Nucleus accumbens (tissue), 56 donors: Measurements from ENCODE around the gene ZNF746.
A peak's percentile ranks its signal among the peaks of the same experiment; 100 is the strongest.
"Not testable (repeated sequence)": the region's sequence is repeated elsewhere in the genome, so short reads cannot be mapped to it uniquely, and the experiment has no call there.

Experiments
- DNase-seq, 56 donors: peaks; one replicate each; lab custom pipeline; 2025; lab: John Stamatoyannopoulos, UW

The ZNF746 gene

GRCh38 chr7:149460493-149461277 is 36.9 kb downstream of the ZNF746 start, which contains the start of gene ZNF777:
Gene ZNF777 (minus strand): TSS chr7:149461062. CDS start chr7:149456022, 5,040 bp downstream.
- DNase-seq = peak in 55 of 56 donors; percentile 17 to 88 (median 59)

GRCh38 chr7:149459540-149460452 is 37.8 kb downstream of the ZNF746 start:
- peak in 1 of 56 donors; percentile 19 for DNase-seq

DNA sequence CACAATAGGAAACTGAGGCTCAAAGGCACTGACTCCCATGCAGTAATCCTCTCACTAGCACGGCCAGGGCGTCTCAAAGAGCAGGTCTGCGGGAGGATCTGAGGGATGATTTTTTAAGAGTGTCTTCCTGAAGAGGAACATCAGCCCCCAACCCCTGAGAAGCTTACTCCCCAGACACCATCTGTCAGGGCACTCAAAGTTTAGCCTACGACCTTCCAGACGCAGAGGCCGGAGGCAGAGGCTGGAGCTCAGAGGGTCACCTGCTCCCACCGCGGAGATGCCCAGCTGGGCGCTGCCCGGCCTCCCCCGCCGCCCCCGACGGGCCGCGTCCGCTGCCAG is 38.4 kb downstream of the ZNF746 start:
- DNase-seq = no peak

DNA sequence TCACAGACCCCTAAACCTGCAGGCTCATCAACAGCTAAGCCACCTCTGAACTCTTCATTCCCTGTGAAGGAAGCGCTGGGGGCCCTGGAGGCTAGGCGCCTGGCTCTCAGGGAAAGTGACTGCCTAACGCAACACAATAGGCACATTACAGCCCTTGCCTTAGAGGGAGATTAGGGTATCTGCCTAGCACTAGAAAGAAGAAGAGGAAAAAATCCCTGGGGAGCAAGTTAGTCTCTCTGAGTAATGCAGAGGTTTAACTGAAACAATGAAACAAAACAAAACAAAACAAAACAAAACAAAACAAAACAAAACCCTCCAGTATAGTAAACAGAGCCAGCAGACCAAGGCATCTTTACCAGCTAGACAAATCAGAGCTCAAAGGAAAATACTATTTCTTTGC is 39.4 kb downstream of the ZNF746 start:
- no peak for DNase-seq

GRCh38 chr7:149457766-149458165 is 39.8 kb downstream of the ZNF746 start:
- DNase-seq = no peak

GRCh38 chr7:149456506-149457421 is 40.8 kb downstream of the ZNF746 start:
- no peak for DNase-seq

- no peak for DNase-seq
Observed at GRCh38 chr7:149455175-149455950, 42.2 kb downstream of the ZNF746 start.

DNA sequence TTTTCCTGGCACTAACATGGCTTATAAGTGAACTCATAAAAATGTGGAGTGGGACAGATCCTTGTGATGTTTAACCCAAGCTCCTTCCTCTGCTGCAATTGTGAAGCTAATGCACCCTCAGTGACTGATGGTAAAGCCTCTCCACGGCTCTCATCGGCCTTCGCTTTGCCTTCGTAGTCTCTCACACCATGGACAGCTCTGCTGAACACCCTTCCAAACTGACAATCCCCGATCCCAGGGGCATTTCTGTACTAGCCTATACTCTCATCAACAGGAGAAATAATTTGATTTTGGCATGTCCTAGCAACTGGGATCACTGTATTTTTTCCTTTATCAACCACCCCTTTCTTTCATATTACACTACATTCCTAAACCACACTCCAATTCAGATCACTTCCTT is 42.9 kb downstream of the ZNF746 start:
- DNase-seq = no peak

- DNase-seq = no peak
Observed at GRCh38 chr7:149454006-149454405, 43.6 kb downstream of the ZNF746 start.

GRCh38 chr7:149450821-149451220 is 46.8 kb downstream of the ZNF746 start:
- DNase-seq = no peak

GRCh38 chr7:149449897-149450296 is 47.7 kb downstream of the ZNF746 start:
- DNase-seq = no peak

GRCh38 chr7:149448961-149449360 is 48.6 kb downstream of the ZNF746 start:
- DNase-seq = no peak

DNA sequence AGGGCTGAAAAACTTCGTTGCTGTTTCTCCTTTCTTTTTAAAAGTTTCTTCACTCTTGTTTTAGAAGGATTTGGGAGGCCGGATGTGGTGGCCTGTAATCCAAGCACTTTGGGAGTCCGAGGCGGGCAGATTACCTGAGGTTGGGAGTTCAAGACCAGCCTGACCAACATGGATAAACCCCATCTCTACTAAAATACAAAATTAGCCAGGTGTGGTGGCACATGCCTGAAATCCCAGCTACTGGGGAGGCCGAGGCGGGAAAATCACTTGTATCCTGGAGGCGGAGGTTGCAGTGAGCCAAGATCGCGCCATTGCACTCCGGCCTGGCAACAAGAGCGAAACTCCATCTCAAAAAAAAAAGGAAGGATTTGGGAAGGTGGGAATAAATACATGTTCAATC is 51.6 kb downstream of the ZNF746 start:
- not testable (repeated sequence) for DNase-seq

DNA sequence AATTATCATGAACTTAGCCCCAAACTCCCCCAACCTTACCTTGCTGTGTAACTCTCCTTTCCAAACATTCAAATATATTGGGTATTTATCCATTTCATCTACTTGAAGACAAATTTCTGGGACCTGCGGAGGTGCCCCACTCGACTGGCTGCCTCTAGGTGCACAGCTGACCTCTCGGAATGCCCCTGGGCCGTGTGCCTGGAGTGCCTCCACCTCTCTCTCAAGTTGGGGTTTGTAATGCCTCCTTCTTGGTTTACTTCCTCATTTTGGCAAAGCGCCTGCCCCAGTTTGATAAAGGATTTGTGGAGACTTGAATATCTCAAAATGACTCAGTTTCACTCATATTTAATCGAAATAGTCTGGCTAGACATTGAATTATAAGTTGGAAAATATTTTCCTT is 53.3 kb downstream of the ZNF746 start:
- DNase-seq = no peak

DNA sequence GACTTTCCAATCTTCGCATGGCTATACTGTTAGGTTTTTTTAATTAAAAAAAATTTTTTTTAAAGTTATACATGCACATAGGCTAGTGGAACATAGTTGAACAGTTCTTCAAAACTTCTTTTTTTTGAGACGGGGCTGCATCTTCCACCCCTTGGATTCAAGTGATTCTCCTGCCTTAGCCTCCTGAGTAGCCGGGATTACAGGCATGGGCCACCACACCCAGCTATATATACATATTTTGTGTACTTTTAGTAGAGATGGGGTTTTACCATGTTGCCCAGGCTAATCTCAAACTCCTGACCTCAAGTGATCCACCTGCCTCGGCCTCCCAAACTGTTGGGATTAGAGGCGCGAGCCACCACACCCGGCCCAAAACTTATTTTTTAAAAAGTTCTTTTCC is 54.1 kb downstream of the ZNF746 start:
- DNase-seq = no peak

GRCh38 chr7:149442924-149443323 is 54.7 kb downstream of the ZNF746 start:
- no peak for DNase-seq

DNA sequence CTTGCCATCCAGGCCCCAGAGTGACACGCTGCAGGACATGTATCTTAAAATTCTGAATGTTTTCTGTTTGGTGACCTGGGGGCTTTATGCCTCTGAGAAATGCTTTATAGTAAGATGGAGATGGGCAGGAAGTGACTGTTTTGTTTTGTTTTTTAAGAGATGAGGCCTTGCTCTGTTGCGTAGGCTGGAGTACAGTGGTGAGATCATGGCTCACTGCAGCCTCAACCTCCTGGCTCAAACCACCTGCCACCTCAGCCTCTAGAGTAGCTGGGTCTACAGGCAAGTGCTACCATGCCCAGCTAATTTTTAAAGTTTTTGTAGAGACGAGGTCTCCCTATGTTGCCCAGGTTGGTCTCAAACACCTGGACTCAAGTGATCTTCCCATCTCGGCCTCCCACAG is 57.4 kb downstream of the ZNF746 start:
- no peak for DNase-seq

DNA sequence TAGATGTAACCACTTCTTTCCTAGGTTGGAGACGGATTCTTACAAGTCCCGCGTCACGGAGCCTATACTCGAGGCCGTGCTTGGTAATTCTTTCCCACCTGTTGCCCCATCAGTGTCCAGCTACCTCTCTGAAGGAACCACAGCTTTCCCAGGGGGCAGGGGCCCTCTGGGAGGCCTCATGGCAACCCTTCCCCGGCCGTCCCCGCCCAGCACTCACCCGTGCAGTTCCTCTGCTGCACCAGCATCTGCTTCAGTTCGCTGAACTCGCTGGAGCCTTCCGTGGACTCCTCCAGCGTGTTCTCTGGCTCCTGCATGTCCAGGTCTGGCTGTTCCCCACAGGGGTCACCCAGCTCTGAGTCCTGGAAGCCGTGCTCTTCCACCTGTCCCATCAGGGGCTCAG is 61.3 kb downstream of the ZNF746 start:
- no peak for DNase-seq

GRCh38 chr7:149433124-149433523 is 64.5 kb downstream of the ZNF746 start:
- DNase-seq = no peak
